NB4 (cell line): Measurements from ENCODE around the gene METTL25B.

Source experiments
- CTCF ChIP-seq: IDR thresholded peaks from one replicate; pipeline ENCODE4 v1.5.1; 2012; ENCODE audit warnings: low read depth, low read length
- MYC ChIP-seq: IDR thresholded peaks from 2 replicates; pipeline ENCODE4 v1.6.1; 2011; ENCODE audit warnings: low read depth, low read length
- POLR2A ChIP-seq: IDR thresholded peaks from 2 replicates; pipeline ENCODE4 v1.6.1; 2011; ENCODE audit warnings: mild to moderate bottlenecking; ENCODE audit not compliant: insufficient read length; ENCODE audit errors: extremely low read depth
- TF ChIP-seq, protein P1 (sequence below): IDR thresholded peaks from 2 replicates; pipeline ENCODE4 v1.6.1; 2011; ENCODE audit warnings: low read depth, low read length

DNA sequence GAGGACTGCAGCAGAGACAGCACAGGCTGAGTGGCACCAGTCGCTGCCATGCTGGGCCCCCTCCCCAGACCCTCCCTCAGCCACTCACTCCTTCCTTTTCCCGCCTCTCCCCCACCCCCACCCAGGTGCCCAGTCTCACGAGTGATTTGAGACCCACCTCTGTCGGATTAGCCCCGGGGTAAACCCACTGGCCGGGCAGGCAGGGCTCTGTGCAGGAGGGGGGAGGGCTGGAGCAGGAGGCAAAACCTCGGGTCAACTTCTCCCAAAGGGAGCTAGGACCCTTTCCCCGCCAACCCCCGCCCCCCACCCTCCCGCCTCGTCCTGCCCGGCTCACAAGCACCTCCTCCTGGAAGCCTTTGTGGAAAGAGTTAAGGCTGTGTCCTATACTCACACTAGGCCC, 16.1 kb downstream of the METTL25B start:
- TF ChIP-seq, protein P1, sequence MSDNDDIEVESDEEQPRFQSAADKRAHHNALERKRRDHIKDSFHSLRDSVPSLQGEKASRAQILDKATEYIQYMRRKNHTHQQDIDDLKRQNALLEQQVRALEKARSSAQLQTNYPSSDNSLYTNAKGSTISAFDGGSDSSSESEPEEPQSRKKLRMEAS: no peak
- no peak for TF ChIP-seq CTCF
- no peak for TF ChIP-seq MYC
- TF ChIP-seq POLR2A: no peak
